ENCODE results near the gene NARF. TPM values are rescaled to one million over a fixed set of nuclear protein-coding genes. Genes with fewer than 3 reads are reported as not detected.
"Not testable (repeated sequence)": the region's sequence is repeated elsewhere in the genome, so short reads cannot be mapped to it uniquely, and the experiment has no call there.

Gene NARF
- total and polyA plus RNA-seq, 2 of the 8 experiments (the other 6 are each of a cell fraction or from before 2014, with no cell fraction given): 97.4 to 131 TPM

GRCh38 chr17:82536512-82537201, 78.1 kb downstream of the NARF start (continued):
- TF ChIP-seq EZH2 (IDR thresholded peaks at IDR 0.05; ENCODE audit: low read depth, low read length, severe bottlenecking) (no peak), NRF1 (IDR thresholded peaks at IDR 0.05; ENCODE audit: low read depth, low read length) (no peak), CBX8 (IDR thresholded peaks at IDR 0.05; ENCODE audit: borderline replicate concordance, low read depth, low read length) (no peak), RXRA (IDR thresholded peaks at IDR 0.05; ENCODE audit: insufficient read depth, low read depth, low read length) (no peak), CEBPB (IDR thresholded peaks at IDR 0.05; ENCODE audit: low read depth, low read length) (no peak), SP1 (IDR thresholded peaks at IDR 0.05; ENCODE audit: low read depth, low read length) (no peak), BCL11A (IDR thresholded peaks at IDR 0.05; ENCODE audit: low read depth in 2 of 2, low read length in 2 of 2) (no peak), CTCF (IDR thresholded peaks at IDR 0.05; ENCODE audit: control extremely low read depth in 1 of 3, insufficient read depth in 1 of 3, low read depth in 1 of 3, low read length in 3 of 3) (no peak)

GRCh38 chr17:82537228-82537627, 78.7 kb downstream of the NARF start:
- H3K36me3 ChIP-seq (ENCODE audit: control insufficient read depth in 2 of 4, insufficient read depth in 4 of 4, low read length in 3 of 4); H3K27me3 ChIP-seq (replicated peaks in 1 of 4; ENCODE audit: control insufficient read depth in 3 of 4, extremely low read depth in 1 of 4, insufficient read depth in 3 of 4, low read length in 3 of 4); H3K18ac ChIP-seq (ENCODE audit: extremely low read depth, low read length); H2BK120ac ChIP-seq (replicated peaks; ENCODE audit: low read depth, low read length); H3K56ac ChIP-seq (replicated peaks; ENCODE audit: insufficient read length, low read depth, low read length); H3K14ac ChIP-seq (ENCODE audit: insufficient read length); H3K27ac ChIP-seq (ENCODE audit: low read depth, low read length); H2BK20ac ChIP-seq (ENCODE audit: low read length); H3K9me3 ChIP-seq (ENCODE audit: insufficient read depth in 2 of 2, low read depth in 1 of 2, low read length in 1 of 2); H3K4me3 ChIP-seq (ENCODE audit: extremely low read depth in 1 of 4, insufficient read depth in 2 of 4, low read depth in 3 of 4, low read length in 4 of 4); H4K91ac ChIP-seq (replicated peaks; ENCODE audit: insufficient read length, low read length); H2BK5ac ChIP-seq (ENCODE audit: low read depth, low read length); H3K4me2 ChIP-seq (ENCODE audit: insufficient read depth in 1 of 2, low read depth in 2 of 2, low read length in 2 of 2); FAIRE-seq; H2BK15ac ChIP-seq (ENCODE audit: low read length); H2AK5ac ChIP-seq (ENCODE audit: low read depth, low read length); H3K9ac ChIP-seq (replicated peaks in 1 of 4; ENCODE audit: extremely low read depth in 1 of 4, low read depth in 3 of 4, low read length in 3 of 4); H2AFZ ChIP-seq (ENCODE audit: low read length); DNase-seq (ENCODE audit: low read depth in 1 of 2, low spot score in 2 of 2); H3K23ac ChIP-seq (ENCODE audit: insufficient read length); H2BK12ac ChIP-seq (ENCODE audit: low read depth, low read length); H3K23me2 ChIP-seq (ENCODE audit: low read depth, low read length); H4K5ac ChIP-seq (ENCODE audit: insufficient read length, low read depth, low read length); H3K4ac ChIP-seq (replicated peaks; ENCODE audit: insufficient read length, low read depth, low read length): not testable (repeated sequence)
- CTCF ChIA-PET (ENCODE audit: partially characterized antibody): interaction anchor here (1.4 to 4.8 kb wide), 5 partner anchors 8 to 42 kb away, joined by 4 to 40 read pairs (median 12); no protein-coding TSS in a partner anchor
- Histone ChIP-seq H4K20me1 (replicated peaks in 1 of 2; ENCODE audit: control insufficient read depth in 1 of 2, insufficient read depth in 2 of 2, low read length in 2 of 2) (peaks cover 22 to 34% of the 10 kb centered on the region in 2 experiments), H3K4me1 (replicated peaks in 1 of 4; ENCODE audit: control insufficient read depth in 3 of 4, insufficient read depth in 4 of 4, low read length in 3 of 4) (peaks cover 3 to 13% (median 7%) of the 10 kb centered on the region in 4 experiments; a peak in 6 of 7 replicates), H3K79me2 (ENCODE audit: control insufficient read depth in 1 of 2, insufficient read depth in 2 of 2, low read length in 2 of 2) (peaks cover 36 to 99% of the 10 kb centered on the region in 2 experiments), H3K79me1 (ENCODE audit: low read depth, low read length) (peaks cover 17% of the 10 kb centered on the region), H4K8ac (ENCODE audit: extremely low read depth, insufficient read depth, low read length) (peak overlapping the region; percentile 31; the same call in 1 of the 2 replicates)
- POLR2A ChIA-PET (ENCODE audit: partially characterized antibody): interaction anchor here (1.1 kb wide), 1 partner anchor 15 kb away, joined by 5 read pairs; no protein-coding TSS in a partner anchor
- WGBS, 2 experiments (ENCODE audit: extremely low coverage in 1 of 2, insufficient coverage in 1 of 2, insufficient read length in 1 of 2, insufficient replicate concordance in 2 of 2, low coverage in 1 of 2, low lambda C conversion rate in 2 of 2, missing lambda C conversion rate in 1 of 2): 95% methylated on average over 7 of the region's 9 CpGs; no CpG with 5 or more reads in 1 of the 2 experiments
